ENCODE data around the gene MMD. TPM values are rescaled to one million over a fixed set of nuclear protein-coding genes. Genes with fewer than 3 reads are reported as not detected.

The MMD gene
- total and polyA plus RNA-seq, 2 donors (not counting 1 experiment from before 2014, with no cell fraction given), result 19.2 to 29.4 TPM

GRCh38 chr17:55410722-55411462 lies 10.7 kb downstream of the MMD start:
- Mint-ChIP-seq H3K9me3 (ENCODE audit: insufficient read depth) (no peaks in the 10 kb centered on the region), H3K27me3 (no peaks in the 10 kb centered on the region), H3K4me1 (peaks cover 9% of the 10 kb centered on the region), H3K4me3 (no peak overlapping the region), H3K27ac (no peak overlapping the region)
- DNase-seq, result no peak
- ChIA-PET CTCF (interaction anchor here (1.0 kb wide), 1 partner anchor 10 kb away, joined by 3 read pairs; no protein-coding TSS in a partner anchor), POLR2A (interaction anchor here (0.5 kb wide), 1 partner anchor 31 kb away, joined by 3 read pairs; no protein-coding TSS in a partner anchor)
- no peaks in the 10 kb centered on the region for H3K9me3 ChIP-seq (ENCODE audit: control extremely low read depth in 1 of 3, control insufficient read depth in 2 of 3, insufficient read depth in 1 of 3, low read length in 2 of 3)
- no peak overlapping the region for H2AFZ ChIP-seq (ENCODE audit: insufficient read depth, low read depth, low read length, poor library complexity, severe bottlenecking)
- no peak for ATAC-seq (ENCODE audit: low read depth)
- no CpG with 5 or more reads among the region's 5 CpGs for WGBS (ENCODE audit: insufficient coverage)
- H3K4me3 ChIP-seq (ENCODE audit: control extremely low read depth in 1 of 5, extremely low read depth in 1 of 5, insufficient read depth in 1 of 5, low read depth in 2 of 5, low read length in 4 of 5), result no peak overlapping the region
- H3K36me3 ChIP-seq (replicated peaks in 1 of 2; ENCODE audit: control extremely low read depth in 1 of 2, control insufficient read depth in 1 of 2, extremely low read depth in 1 of 2, insufficient read depth in 2 of 2, low read length in 1 of 2), result peaks cover 24 to 77% of the 10 kb centered on the region in 2 experiments
- no peaks in the 10 kb centered on the region for H3K4me1 ChIP-seq (ENCODE audit: control insufficient read depth in 2 of 2, insufficient read depth in 2 of 2, low read length in 2 of 2)
- no peak for TF ChIP-seq EZH2 (IDR thresholded peaks at IDR 0.05; ENCODE audit: borderline replicate concordance, insufficient read depth, low read depth, low read length, poor library complexity, severe bottlenecking)
- TF ChIP-seq, protein P1, sequence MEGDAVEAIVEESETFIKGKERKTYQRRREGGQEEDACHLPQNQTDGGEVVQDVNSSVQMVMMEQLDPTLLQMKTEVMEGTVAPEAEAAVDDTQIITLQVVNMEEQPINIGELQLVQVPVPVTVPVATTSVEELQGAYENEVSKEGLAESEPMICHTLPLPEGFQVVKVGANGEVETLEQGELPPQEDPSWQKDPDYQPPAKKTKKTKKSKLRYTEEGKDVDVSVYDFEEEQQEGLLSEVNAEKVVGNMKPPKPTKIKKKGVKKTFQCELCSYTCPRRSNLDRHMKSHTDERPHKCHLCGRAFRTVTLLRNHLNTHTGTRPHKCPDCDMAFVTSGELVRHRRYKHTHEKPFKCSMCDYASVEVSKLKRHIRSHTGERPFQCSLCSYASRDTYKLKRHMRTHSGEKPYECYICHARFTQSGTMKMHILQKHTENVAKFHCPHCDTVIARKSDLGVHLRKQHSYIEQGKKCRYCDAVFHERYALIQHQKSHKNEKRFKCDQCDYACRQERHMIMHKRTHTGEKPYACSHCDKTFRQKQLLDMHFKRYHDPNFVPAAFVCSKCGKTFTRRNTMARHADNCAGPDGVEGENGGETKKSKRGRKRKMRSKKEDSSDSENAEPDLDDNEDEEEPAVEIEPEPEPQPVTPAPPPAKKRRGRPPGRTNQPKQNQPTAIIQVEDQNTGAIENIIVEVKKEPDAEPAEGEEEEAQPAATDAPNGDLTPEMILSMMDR (IDR thresholded peaks at IDR 0.05), result no peak
- peaks cover 18% of the 10 kb centered on the region for H3K79me2 ChIP-seq (ENCODE audit: control insufficient read depth, insufficient read depth, low read length)
- no peak overlapping the region for H3K4me2 ChIP-seq (replicated peaks; ENCODE audit: low read depth, low read length, poor library complexity, severe bottlenecking)
- no peaks in the 10 kb centered on the region for H3K27me3 ChIP-seq (replicated peaks in 1 of 4; ENCODE audit: control extremely low read depth in 1 of 4, control insufficient read depth in 3 of 4, insufficient read depth in 4 of 4, low read length in 3 of 4)
- intact Hi-C loops (cut with micrococcal nuclease), result loop anchor here (5.0 kb wide), 1 partner anchor 36 kb away; no protein-coding TSS in a partner anchor
- no peak overlapping the region for H3K9ac ChIP-seq (ENCODE audit: low read length)
- no peaks in the 10 kb centered on the region for H4K20me1 ChIP-seq (ENCODE audit: control insufficient read depth, insufficient read depth, low read length, poor library complexity, severe bottlenecking)
- H3K27ac ChIP-seq (ENCODE audit: low read length in 2 of 2), result no peak overlapping the region

All from B cell (primary cell).